Endothelial cell (in vitro differentiated cells): ENCODE results near the gene TGFBR3. TPM values are rescaled to one million over a fixed set of nuclear protein-coding genes. Genes with fewer than 3 reads are reported as not detected.

Source experiments
- DNase-seq: peaks from one replicate; pipeline ENCODE4 v3.0.0; 2021; ENCODE audit warnings: low spot score
- H3K27ac Mint-ChIP-seq: one replicate; pipeline ENCODE4 v1.8.0; 2021; ENCODE audit warnings: mixed read lengths, inconsistent platforms; ENCODE audit not compliant: unreplicated experiment
- H3K27me3 Mint-ChIP-seq: one replicate; pipeline ENCODE4 v1.8.0; 2021; ENCODE audit warnings: mild to moderate bottlenecking, moderate library complexity, mixed read lengths, inconsistent platforms; ENCODE audit not compliant: unreplicated experiment
- H3K36me3 Mint-ChIP-seq: one replicate; pipeline ENCODE4 v1.8.0; 2021; ENCODE audit warnings: mild to moderate bottlenecking, low read depth, mixed read lengths, inconsistent platforms; ENCODE audit not compliant: unreplicated experiment
- H3K4me1 Mint-ChIP-seq: one replicate; pipeline ENCODE4 v1.8.0; 2021; ENCODE audit warnings: mild to moderate bottlenecking, mixed read lengths, inconsistent platforms; ENCODE audit not compliant: unreplicated experiment
- H3K4me3 Mint-ChIP-seq: one replicate; pipeline ENCODE4 v1.8.0; 2021; ENCODE audit warnings: mild to moderate bottlenecking, mixed read lengths, inconsistent platforms; ENCODE audit not compliant: unreplicated experiment
- H3K9me3 Mint-ChIP-seq: one replicate; pipeline ENCODE4 v1.8.0; 2021; ENCODE audit warnings: mixed read lengths, inconsistent platforms; ENCODE audit not compliant: unreplicated experiment
- total RNA-seq: library from RNA; stranded (reverse); fragmentation: NEBNext Ultra II Directional; extraction: Animal tissue kit (Norgen Biotek cat#: 25700); gene quantifications from one replicate; pipeline ENCODE4 v1.2.1, GENCODE V29; 2021; ENCODE audit not compliant: unreplicated experiment
- TF ChIP-seq, protein P1 (sequence below): fragments of 200-600 bp; sonication (generic); IDR thresholded peaks from one replicate; pipeline ENCODE4 v1.5.0; 2021; ENCODE audit warnings: antibody characterized with exemption; ENCODE audit not compliant: unreplicated experiment

Gene TGFBR3
- total RNA-seq, 1 donor from 2014 or later, result 39.2 TPM

DNA sequence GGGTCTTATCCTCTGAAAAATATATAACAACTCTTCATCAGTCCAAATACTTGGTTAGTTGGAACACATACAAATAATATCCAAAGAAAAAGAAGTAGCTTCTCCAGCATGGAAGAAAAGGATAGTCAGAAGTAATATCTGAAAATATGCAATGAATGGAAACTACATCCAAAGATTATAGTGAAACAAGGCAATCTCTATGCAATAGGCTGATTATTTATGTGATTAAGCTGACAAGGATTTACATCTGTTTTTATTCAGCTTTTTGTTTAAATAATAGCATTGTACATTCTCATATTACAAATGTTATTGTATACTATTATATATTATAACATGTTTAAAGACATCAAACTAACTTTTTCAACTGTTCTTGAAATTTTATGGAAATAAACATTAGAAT is 15.3 kb upstream of the TGFBR3 start:
- Mint-ChIP-seq H3K4me1 (peaks cover 11% of the 10 kb centered on the region), H3K9me3 (no peaks in the 10 kb centered on the region), H3K4me3 (no peak overlapping the region), H3K36me3 (no peaks in the 10 kb centered on the region), H3K27me3 (no peaks in the 10 kb centered on the region), H3K27ac (no peak overlapping the region)
- no peak for DNase-seq
- TF ChIP-seq, protein P1, sequence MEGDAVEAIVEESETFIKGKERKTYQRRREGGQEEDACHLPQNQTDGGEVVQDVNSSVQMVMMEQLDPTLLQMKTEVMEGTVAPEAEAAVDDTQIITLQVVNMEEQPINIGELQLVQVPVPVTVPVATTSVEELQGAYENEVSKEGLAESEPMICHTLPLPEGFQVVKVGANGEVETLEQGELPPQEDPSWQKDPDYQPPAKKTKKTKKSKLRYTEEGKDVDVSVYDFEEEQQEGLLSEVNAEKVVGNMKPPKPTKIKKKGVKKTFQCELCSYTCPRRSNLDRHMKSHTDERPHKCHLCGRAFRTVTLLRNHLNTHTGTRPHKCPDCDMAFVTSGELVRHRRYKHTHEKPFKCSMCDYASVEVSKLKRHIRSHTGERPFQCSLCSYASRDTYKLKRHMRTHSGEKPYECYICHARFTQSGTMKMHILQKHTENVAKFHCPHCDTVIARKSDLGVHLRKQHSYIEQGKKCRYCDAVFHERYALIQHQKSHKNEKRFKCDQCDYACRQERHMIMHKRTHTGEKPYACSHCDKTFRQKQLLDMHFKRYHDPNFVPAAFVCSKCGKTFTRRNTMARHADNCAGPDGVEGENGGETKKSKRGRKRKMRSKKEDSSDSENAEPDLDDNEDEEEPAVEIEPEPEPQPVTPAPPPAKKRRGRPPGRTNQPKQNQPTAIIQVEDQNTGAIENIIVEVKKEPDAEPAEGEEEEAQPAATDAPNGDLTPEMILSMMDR, result no peak

GRCh38 chr1:91900562-91900961 is 14.6 kb upstream of the TGFBR3 start:
- TF ChIP-seq, protein P1, result no peak
- Mint-ChIP-seq H3K36me3 (no peaks in the 10 kb centered on the region), H3K27me3 (peaks cover 1% of the 10 kb centered on the region), H3K27ac (no peak overlapping the region), H3K4me1 (peaks cover 18% of the 10 kb centered on the region), H3K9me3 (no peaks in the 10 kb centered on the region), H3K4me3 (no peak overlapping the region)
- no peak for DNase-seq

- Mint-ChIP-seq H3K4me3 (no peak overlapping the region), H3K4me1 (peaks cover 28% of the 10 kb centered on the region), H3K27ac (no peak overlapping the region), H3K9me3 (no peaks in the 10 kb centered on the region), H3K27me3 (peaks cover 4% of the 10 kb centered on the region), H3K36me3 (no peaks in the 10 kb centered on the region)
- TF ChIP-seq, protein P1, result no peak
- no peak for DNase-seq
These were observed 11.1 kb upstream of the TGFBR3 start for GRCh38 chr1:91897016-91897415.

GRCh38 chr1:91895832-91896556 is 10.0 kb upstream of the TGFBR3 start:
- Mint-ChIP-seq H3K27me3 (peaks cover 4% of the 10 kb centered on the region), H3K4me3 (no peak overlapping the region), H3K36me3 (no peaks in the 10 kb centered on the region), H3K4me1 (peaks cover 35% of the 10 kb centered on the region), H3K27ac (no peak overlapping the region), H3K9me3 (no peaks in the 10 kb centered on the region)
- DNase-seq, result no peak
- TF ChIP-seq, protein P1, result no peak

- H3K9me3 Mint-ChIP-seq, result no peaks in the 10 kb centered on the region
- H3K4me3 Mint-ChIP-seq, result no peak overlapping the region
These were observed 8.2 kb upstream of the TGFBR3 start for GRCh38 chr1:91894036-91894761.

More at GRCh38 chr1:91894036-91894761, 8.2 kb upstream of the TGFBR3 start:
- no peaks in the 10 kb centered on the region for H3K36me3 Mint-ChIP-seq
- H3K27me3 Mint-ChIP-seq, result peaks cover 4% of the 10 kb centered on the region
- H3K4me1 Mint-ChIP-seq, result peaks cover 36% of the 10 kb centered on the region
- TF ChIP-seq, protein P1, result no peak
- DNase-seq, result no peak
- no peak overlapping the region for H3K27ac Mint-ChIP-seq
